Retina (tissue), 1 donor: ENCODE data around the gene HES4.

ENCODE experiments used
- DNase-seq: peaks from one replicate; pipeline ENCODE4 v3.0.0-alpha.2; 2016

HES4 gene, protein sequence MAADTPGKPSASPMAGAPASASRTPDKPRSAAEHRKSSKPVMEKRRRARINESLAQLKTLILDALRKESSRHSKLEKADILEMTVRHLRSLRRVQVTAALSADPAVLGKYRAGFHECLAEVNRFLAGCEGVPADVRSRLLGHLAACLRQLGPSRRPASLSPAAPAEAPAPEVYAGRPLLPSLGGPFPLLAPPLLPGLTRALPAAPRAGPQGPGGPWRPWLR

DNA sequence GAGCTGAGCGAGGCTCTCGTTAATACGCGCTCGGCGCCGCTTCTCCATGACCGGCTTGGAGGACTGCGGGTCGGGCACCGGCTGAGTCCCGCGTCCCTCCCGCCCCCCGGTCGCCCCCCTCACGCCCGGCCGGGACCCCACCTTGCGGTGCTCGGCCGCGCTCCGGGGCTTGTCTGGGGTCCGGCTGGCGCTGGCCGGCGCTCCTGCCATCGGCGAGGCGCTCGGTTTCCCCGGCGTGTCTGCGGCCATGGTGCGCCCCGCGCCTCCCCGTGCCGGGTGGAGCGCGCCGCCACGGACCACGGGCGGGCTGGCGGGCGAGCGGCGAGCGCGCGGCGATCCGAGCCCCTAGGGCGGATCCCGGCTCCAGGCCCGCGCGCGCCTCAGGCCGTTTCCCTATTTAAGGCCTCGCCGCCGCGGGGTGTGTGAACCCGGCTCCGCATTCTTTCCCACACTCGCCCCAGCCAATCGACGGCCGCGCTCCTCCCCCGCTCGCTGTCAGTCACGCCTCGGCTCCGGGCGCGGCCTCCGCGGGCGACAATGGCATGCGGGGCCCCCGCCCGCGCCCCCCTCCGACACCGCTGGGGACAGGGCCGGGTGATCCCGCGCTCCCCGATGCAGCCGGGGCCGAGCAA is at the start of gene HES4:
Gene HES4, minus strand, starts transcription at position 373 of the 632 bp plus-strand sequence. Its CDS starts 124 bp downstream, at position 249.
- DNase-seq, result peak; percentile 90

- no peak for DNase-seq
Observed at GRCh38 chr1:1048765-1049164, 48.9 kb upstream of the HES4 start.

GRCh38 chr1:1047963-1048362 is 48.1 kb upstream of the HES4 start:
- DNase-seq, result no peak

DNA sequence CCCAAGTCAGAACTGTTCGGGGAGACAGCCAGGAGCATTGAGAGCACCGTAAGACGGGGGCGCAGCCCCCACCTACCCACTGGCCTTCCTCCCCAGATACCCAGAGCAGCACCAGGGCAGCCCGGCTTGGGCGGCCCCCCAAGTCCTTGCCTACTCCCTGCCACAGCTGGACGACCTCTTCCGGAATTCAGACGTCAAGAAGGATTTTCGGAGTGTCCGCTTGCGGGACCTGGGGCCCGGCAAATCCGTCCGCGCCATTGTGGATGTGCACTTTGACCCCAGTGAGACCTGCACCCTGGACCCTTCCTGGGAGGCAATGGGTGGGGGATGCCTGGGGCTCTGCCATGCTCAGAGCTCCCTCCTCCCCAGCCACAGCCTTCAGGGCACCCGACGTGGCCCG is 47.5 kb upstream of the HES4 start:
- no peak for DNase-seq

DNA sequence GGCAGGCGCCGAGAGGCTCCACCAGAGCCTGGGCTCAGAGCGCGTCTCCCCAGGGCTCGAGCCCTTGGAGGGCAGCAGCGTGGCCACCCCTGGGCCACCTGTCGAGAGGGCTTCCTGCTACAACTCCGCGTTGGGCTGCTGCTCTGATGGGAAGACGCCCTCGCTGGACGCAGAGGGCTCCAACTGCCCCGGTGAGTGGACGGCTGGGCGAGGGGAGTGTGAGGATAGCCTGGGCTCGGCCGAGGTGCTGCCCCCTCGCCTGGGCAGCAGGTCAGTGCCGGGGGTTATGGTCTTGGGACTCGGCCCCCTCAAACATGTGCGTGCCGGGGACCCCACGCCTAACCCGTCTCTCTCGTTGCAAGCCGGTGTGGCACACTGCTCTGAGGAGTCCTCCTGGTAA is 46.9 kb upstream of the HES4 start:
- DNase-seq, result no peak

DNA sequence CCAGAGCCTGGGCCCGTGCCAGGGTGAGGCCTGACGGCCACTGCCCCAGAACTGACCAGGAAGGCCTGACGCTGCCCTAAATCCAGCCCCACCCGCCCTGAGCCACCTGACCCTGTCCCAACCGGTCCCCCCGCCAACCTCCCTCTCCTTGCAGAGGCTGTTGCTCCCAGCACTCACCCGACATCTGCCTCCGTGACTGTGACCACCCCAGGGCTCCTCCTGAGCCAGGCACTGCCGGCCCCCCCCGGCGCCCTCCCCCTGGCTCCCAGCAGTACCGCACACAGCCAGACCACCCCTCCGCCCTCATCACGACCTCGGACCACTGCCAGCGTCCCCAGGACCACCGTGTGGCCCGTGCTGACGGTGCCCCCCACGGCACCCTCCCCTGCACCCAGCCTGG is 46.3 kb upstream of the HES4 start:
- no peak for DNase-seq

GRCh38 chr1:1045129-1045528 is 45.2 kb upstream of the HES4 start:
- no peak for DNase-seq

GRCh38 chr1:1044455-1045078 is 44.7 kb upstream of the HES4 start:
- no peak for DNase-seq

GRCh38 chr1:1043921-1044320 is 44.0 kb upstream of the HES4 start:
- DNase-seq, result no peak

DNA sequence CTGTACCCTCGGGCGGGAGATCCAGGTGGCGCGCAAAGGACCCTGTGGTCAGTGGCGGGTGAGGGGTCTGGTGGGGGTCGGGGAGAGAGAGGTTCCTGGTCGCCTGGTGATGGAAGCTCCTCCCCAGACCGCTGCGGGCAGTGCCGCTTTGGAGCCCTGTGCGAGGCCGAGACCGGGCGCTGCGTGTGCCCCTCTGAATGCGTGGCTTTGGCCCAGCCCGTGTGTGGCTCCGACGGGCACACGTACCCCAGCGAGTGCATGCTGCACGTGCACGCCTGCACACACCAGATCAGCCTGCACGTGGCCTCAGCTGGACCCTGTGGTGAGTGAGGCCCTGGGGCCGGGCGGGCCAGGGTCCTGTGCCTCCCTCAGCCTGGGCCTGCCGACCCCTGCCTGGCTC is 43.5 kb upstream of the HES4 start:
- no peak for DNase-seq

- no peak for DNase-seq
Observed at GRCh38 chr1:1042835-1043234, 42.9 kb upstream of the HES4 start.

GRCh38 chr1:1041873-1042272 is 42.0 kb upstream of the HES4 start:
- DNase-seq, result no peak

- peak; percentile 52 for DNase-seq
Observed at GRCh38 chr1:1041092-1041523, 41.2 kb upstream of the HES4 start.

DNA sequence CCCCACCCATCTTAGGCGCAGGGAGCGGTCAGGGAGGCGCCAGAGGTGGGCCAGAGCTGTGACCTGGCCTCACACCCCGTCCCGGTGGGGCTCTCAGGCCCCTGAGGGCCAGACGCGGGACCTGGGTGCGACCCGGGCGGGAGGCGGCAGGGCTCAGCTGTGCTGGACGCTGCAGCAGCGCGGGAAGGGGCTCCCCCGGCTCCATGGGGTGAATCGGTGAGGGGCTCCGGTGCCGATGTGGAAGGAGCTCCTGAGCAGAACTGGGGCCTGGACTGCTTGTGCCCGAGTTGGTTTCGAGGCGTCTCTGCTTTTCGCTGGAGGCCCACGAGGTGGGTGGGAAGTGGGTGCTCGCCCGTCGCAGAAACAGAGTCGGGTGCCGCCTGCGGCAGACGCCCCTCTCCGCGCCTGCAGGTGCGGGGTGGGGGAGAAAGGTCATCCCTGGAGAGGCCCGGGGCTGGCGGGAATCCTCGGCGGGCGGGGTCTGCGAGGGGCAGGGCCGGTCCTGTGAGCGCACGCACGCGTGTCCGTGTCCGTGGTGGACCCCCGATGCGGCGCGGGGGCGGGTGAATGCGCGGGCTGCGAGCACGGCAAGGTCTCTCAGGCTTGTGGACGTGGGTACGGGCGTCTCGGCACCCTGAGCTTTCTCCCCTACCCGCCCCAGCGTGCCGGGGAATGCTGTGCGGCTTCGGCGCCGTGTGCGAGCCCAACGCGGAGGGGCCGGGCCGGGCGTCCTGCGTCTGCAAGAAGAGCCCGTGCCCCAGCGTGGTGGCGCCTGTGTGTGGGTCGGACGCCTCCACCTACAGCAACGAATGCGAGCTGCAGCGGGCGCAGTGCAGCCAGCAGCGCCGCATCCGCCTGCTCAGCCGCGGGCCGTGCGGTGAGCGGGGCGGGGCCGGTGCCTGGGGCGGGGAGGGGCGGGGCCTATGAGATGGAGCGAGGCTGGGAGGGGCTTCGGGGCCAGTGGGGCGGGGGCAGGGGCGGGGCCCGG is 40.4 kb upstream of the HES4 start:
- peak; percentile 75 for DNase-seq

- peak; percentile 63 for DNase-seq
Observed at GRCh38 chr1:1039145-1039910, 39.4 kb upstream of the HES4 start.

GRCh38 chr1:1038694-1039093 is 38.8 kb upstream of the HES4 start:
- DNase-seq, result peak; percentile 24

DNA sequence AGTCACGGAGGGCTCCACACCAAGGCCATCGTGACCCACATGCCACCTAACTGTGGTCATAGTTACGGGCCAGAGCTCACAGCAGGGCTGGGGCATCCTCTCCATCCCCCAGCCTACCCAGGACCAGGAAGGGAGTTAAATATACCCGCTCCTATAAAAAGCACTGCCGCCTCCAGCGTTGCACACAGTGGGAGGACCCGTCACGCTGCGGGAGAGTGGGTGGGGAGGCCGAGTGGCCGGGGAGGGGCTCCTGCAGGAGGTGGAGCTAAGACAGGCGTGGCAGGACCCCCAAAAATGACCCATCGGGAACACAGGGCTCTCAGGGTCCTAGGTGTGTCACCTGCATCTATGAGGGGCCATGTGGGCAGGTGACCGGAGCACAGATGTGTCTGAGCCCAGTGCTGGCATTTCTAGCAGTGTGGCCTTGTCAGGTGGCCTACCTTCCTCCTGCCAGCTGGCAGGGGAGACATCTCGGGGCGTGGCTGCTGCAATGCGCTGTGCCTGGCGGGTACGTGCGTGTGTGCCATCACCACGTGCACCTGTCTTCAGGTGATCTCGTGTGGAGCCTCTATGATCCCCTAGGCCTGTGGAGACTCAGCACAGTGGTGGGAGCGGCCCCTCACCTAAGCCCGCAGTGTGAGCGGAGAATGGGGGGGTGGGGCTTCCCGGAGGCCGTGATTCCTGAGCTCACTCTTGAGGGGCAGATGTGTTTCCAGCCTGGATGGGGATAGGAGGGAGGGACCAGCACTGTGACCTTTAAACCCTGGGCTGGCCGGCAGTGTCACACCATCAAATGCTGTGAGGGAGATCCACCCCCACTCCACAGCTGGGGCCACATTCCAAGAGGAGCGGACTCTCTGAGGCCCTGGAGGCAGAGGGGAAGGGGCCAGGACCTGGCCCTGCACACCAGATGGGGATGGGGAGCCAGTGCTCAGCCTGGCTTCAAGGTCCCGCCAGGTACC is 37.8 kb upstream of the HES4 start:
- DNase-seq, result no peak

- no peak for DNase-seq
Observed at GRCh38 chr1:1035291-1035943, 35.5 kb upstream of the HES4 start.

GRCh38 chr1:1034439-1034781 is 34.5 kb upstream of the HES4 start:
- DNase-seq, result peak; percentile 79

DNA sequence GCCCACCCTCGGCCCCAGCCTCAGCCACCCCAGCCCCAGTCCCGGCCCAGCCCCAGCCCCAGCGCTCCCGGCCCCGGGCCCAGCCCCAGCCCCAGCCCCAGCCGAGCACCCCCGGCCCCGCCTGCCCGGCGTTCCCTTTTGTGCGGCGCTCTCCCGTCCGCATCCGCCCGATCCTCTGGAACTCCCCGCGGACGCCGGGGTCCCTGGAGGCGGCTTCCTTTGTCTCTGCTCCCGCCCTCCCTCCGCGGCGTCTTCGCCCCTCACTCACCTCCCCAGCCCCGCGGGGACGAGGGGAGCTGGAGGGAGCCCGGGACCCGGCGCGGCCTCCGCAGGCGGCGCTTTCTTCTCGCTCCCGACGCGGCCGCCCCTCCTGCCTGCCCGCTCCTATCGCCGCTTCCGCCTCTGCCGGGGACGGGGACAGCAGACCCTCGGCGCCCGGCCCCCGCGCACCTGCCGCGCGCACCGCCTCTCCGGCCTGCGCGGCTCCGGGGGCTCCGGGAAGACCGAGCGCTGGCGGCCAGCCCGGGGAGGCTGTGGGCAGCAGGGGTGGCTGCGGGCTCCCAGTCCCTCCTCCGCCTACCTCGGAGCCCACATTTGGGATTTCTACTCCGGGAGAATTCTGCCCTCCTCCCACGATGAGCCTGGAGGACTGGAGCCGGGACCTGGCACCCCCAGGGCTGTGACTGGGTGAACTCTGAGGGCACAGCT is 34.0 kb upstream of the HES4 start:
- peak; percentile 70 for DNase-seq
